Mucosa of stomach (tissue), 1 donor: ENCODE data around the gene SEPTIN2.
"Not testable (repeated sequence)": the region's sequence is repeated elsewhere in the genome, so short reads cannot be mapped to it uniquely, and the experiment has no call there.

ENCODE experiments used
- H3K27me3 ChIP-seq: one replicate; pipeline ENCODE4 v1.7.0; 2013; ENCODE audit warnings: mild to moderate bottlenecking, low read length; ENCODE audit not compliant: control insufficient read depth, insufficient read depth
- H3K36me3 ChIP-seq: one replicate; pipeline ENCODE4 v1.7.0; 2013; ENCODE audit warnings: low read length; ENCODE audit not compliant: control insufficient read depth, insufficient read depth
- H3K4me1 ChIP-seq: one replicate; pipeline ENCODE4 v1.7.0; 2013; ENCODE audit warnings: mild to moderate bottlenecking, low read length; ENCODE audit not compliant: control insufficient read depth, insufficient read depth
- H3K4me3 ChIP-seq: one replicate; pipeline ENCODE4 v1.7.0; 2013; ENCODE audit warnings: low read length
- H3K9ac ChIP-seq: one replicate; pipeline ENCODE4 v1.7.0; 2013; ENCODE audit warnings: mild to moderate bottlenecking, low read length, moderate library complexity
- H3K9me3 ChIP-seq: one replicate; pipeline ENCODE4 v1.7.0; 2013; ENCODE audit warnings: mild to moderate bottlenecking, low read length, moderate library complexity; ENCODE audit not compliant: control insufficient read depth
- donor health status: Pancreatic carcinoma.

The SEPTIN2 gene

DNA sequence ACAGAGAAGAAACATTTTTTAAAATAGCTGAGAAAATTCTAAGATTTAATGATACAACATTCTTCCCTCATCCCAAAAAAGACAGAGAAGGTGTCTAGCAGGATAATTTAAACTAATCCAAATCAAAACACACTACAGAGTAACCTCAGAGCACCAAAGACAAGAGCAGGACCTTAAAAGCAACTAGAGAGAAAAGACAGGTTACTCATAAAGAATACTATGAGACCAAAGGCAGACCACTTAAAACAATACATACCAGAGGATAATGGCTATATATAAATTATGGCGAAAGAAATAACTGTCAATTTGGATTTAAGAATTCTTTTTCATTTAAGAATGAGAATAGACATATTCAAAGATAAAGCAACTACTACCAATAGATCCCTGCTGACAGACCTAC, 40.2 kb upstream of the SEPTIN2 start:
- H3K4me3 ChIP-seq: no peak overlapping the region
- no peaks in the 10 kb centered on the region for H3K27me3 ChIP-seq
- no peak overlapping the region for H3K9ac ChIP-seq
- H3K36me3 ChIP-seq: no peaks in the 10 kb centered on the region
- peaks cover 16% of the 10 kb centered on the region for H3K4me1 ChIP-seq
- no peaks in the 10 kb centered on the region for H3K9me3 ChIP-seq

DNA sequence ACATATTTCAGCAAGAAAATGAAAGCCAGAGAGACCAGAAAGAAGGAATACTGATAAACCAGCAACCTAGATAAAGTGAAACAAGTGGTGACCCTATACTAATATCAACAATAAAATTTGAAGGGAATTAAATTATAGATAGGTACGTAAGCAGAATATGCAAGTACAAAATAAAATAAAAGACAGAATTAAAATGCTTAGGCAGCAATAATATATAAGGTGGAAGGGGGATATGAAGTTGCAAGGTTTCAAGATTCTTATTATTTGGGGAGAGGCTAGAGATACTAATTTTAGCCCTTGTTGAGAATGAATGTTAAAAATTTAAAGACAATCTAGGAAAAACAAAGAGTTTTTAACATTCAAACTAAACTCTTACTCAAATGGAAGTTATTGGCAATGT, 39.8 kb upstream of the SEPTIN2 start:
- Histone ChIP-seq H3K9ac (no peak overlapping the region), H3K27me3 (no peaks in the 10 kb centered on the region), H3K4me1 (peaks cover 12% of the 10 kb centered on the region), H3K9me3 (no peaks in the 10 kb centered on the region), H3K4me3 (no peak overlapping the region), H3K36me3 (no peaks in the 10 kb centered on the region)

GRCh38 chr2:241278306-241278705, 37.4 kb upstream of the SEPTIN2 start:
- H3K9ac ChIP-seq, H3K9me3 ChIP-seq: not testable (repeated sequence)
- peaks cover 13% of the 10 kb centered on the region for H3K4me1 ChIP-seq

GRCh38 chr2:241279413-241279812, 36.3 kb upstream of the SEPTIN2 start:
- no peaks in the 10 kb centered on the region for H3K9me3 ChIP-seq
- no peaks in the 10 kb centered on the region for H3K36me3 ChIP-seq
- H3K4me1 ChIP-seq: peaks cover 10% of the 10 kb centered on the region
- H3K27me3 ChIP-seq: no peaks in the 10 kb centered on the region
- no peak overlapping the region for H3K4me3 ChIP-seq
- H3K9ac ChIP-seq: no peak overlapping the region

More at GRCh38 chr2:241278306-241278705, 37.4 kb upstream of the SEPTIN2 start:
- H3K27me3 ChIP-seq, H3K36me3 ChIP-seq, H3K4me3 ChIP-seq: not testable (repeated sequence)

- no peaks in the 10 kb centered on the region for H3K27me3 ChIP-seq
- no peaks in the 10 kb centered on the region for H3K36me3 ChIP-seq
- H3K4me3 ChIP-seq: no peak overlapping the region
- H3K9ac ChIP-seq: no peak overlapping the region
- peaks cover 10% of the 10 kb centered on the region for H3K4me1 ChIP-seq
- no peaks in the 10 kb centered on the region for H3K9me3 ChIP-seq
Measured at GRCh38 chr2:241279828-241280227, 35.9 kb upstream of the SEPTIN2 start.

DNA sequence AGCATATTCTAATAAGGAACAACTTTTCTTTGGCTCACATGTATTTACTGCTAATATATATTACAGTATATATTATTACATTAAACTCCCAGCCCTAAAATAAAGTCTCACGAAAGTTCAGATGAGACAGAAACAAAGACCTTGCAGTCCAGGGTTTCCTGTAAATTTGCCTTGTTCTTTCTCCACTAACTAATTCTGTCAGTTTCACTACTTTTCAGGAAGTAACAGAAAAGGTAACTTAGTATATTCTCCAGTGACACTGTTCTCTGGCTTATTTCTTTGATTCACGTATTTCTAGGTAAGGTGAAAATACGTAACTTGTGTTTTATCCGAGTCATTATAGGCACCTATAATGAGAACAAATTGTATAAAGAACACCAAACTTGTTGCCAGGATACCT, 35.4 kb upstream of the SEPTIN2 start:
- H3K9ac ChIP-seq: no peak overlapping the region
- no peaks in the 10 kb centered on the region for H3K9me3 ChIP-seq
- H3K27me3 ChIP-seq: no peaks in the 10 kb centered on the region
- no peak overlapping the region for H3K4me3 ChIP-seq
- peaks cover 15% of the 10 kb centered on the region for H3K4me1 ChIP-seq
- no peaks in the 10 kb centered on the region for H3K36me3 ChIP-seq

GRCh38 chr2:241282555-241282954, 33.2 kb upstream of the SEPTIN2 start:
- H3K27me3 ChIP-seq: no peaks in the 10 kb centered on the region
- no peak overlapping the region for H3K4me3 ChIP-seq
- H3K9me3 ChIP-seq: no peaks in the 10 kb centered on the region
- no peaks in the 10 kb centered on the region for H3K36me3 ChIP-seq
- peaks cover 16% of the 10 kb centered on the region for H3K4me1 ChIP-seq
- no peak overlapping the region for H3K9ac ChIP-seq

GRCh38 chr2:241285596-241285995, 30.1 kb upstream of the SEPTIN2 start:
- Histone ChIP-seq H3K9me3 (no peaks in the 10 kb centered on the region), H3K4me1 (peaks cover 16% of the 10 kb centered on the region), H3K4me3 (no peak overlapping the region), H3K27me3 (no peaks in the 10 kb centered on the region), H3K9ac (no peak overlapping the region), H3K36me3 (no peaks in the 10 kb centered on the region)

DNA sequence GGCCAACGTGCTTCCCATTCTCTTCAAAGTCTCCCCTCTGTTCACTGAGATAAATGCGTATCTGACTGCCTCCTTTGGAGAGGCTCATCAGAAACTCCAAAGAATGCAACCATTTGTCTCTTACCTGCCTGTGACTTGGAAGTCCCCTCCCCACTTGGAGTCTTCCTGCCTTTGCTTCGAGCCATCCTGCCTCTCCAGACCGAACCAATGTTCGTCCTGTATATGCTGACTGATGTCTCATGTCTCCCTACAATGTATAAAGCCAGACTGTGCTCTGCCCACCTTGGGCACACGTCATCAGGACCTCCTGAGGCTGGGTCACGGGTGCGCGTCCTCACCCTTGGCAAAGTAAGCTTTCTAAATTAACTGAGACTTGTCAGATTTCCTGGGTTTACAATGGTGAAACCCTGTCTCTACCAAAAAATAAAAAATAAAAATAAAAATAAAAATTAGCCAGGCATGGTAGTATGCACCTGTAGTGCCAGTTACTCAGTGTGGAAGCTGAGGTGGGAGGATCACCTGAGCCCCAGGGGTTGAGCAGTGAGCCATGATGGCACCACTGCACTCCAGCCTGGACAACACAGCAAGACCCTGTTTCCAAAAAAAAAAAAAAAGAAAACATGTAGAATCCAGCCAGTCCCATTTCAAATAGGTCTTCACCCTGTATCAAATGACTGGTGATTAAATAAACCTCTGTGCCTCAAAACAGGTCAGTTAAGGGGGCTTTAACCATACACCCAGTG, 29.2 kb upstream of the SEPTIN2 start:
- no peak overlapping the region for H3K4me3 ChIP-seq
- H3K4me1 ChIP-seq: peaks cover 16% of the 10 kb centered on the region
- H3K9me3 ChIP-seq: no peaks in the 10 kb centered on the region

GRCh38 chr2:241288324-241288888, 27.3 kb upstream of the SEPTIN2 start:
- H3K36me3 ChIP-seq: no peaks in the 10 kb centered on the region
- H3K27me3 ChIP-seq: no peaks in the 10 kb centered on the region
- no peak overlapping the region for H3K4me3 ChIP-seq
- no peaks in the 10 kb centered on the region for H3K9me3 ChIP-seq
- peaks cover 7% of the 10 kb centered on the region for H3K4me1 ChIP-seq
- no peak overlapping the region for H3K9ac ChIP-seq

More for the DNA sequence above, 29.2 kb upstream of the SEPTIN2 start:
- H3K36me3 ChIP-seq: no peaks in the 10 kb centered on the region
- no peaks in the 10 kb centered on the region for H3K27me3 ChIP-seq
- no peak overlapping the region for H3K9ac ChIP-seq

- Histone ChIP-seq H3K4me1 (peaks cover 7% of the 10 kb centered on the region), H3K9me3 (no peaks in the 10 kb centered on the region), H3K4me3 (no peak overlapping the region), H3K27me3 (no peaks in the 10 kb centered on the region), H3K9ac (no peak overlapping the region), H3K36me3 (no peaks in the 10 kb centered on the region)
Measured at GRCh38 chr2:241289053-241289452, 26.7 kb upstream of the SEPTIN2 start.

GRCh38 chr2:241289597-241289996, 26.1 kb upstream of the SEPTIN2 start:
- Histone ChIP-seq H3K4me3 (no peak overlapping the region), H3K9ac (no peak overlapping the region), H3K9me3 (no peaks in the 10 kb centered on the region), H3K4me1 (peaks cover 7% of the 10 kb centered on the region), H3K27me3 (no peaks in the 10 kb centered on the region), H3K36me3 (no peaks in the 10 kb centered on the region)
